HG03469 (cell line): ENCODE results near the gene ACP4.

ENCODE experiments used
- ATAC-seq: cut with Tn5 transposase; IDR thresholded peaks from one replicate; pipeline ENCODE4 v1.9.1; 2021; ENCODE audit warnings: mild to moderate bottlenecking, moderate library complexity, moderate number of reproducible peaks; ENCODE audit not compliant: unreplicated experiment

The ACP4 gene

DNA sequence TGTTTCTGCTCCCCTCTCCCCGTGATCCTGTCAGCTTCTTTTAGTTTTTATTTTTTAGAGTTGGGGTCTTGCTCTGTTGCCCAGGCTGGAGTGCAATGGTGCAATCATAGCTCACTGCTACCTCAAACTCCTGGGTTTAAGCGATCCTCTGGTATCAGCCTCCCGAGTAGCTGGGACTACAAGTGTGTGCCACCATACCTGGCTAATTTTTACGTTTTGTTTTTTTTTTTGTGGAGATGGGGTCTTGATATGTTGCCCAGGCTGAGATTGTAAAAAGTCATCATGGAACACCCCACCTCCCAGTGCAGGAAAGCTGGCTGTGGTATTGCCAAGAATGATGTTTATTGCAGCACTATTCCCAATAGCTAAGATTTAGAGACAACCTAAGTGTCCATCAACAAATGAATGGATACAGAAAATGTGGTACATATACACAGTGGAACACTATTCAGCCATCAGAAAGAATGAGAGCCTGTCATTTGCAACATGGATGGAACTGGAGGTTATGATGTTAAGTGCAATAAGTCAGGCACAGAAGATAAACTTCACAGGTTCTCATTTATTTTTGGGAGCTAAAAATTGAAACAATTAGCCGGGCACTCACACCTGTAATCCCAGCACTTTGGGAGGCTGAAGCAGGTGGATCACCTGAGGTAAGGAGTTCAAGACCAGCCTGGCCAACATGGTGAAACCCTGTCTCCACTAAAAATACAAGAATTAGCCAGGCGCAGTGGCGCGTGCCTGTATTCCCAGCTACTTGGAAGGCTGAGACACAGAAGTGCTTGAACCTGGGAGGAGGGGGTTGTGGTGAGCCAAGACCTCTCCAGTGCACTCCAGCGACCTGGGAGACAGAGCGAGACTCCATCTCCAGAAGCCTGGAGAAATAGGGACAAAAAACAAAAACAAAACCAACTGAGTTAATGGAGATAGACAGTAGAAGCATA is 49.8 kb downstream of the ACP4 start:
- no peak for ATAC-seq

- ATAC-seq = no peak
These were observed 51.9 kb downstream of the ACP4 start for GRCh38 chr19:50842130-50842529.

DNA sequence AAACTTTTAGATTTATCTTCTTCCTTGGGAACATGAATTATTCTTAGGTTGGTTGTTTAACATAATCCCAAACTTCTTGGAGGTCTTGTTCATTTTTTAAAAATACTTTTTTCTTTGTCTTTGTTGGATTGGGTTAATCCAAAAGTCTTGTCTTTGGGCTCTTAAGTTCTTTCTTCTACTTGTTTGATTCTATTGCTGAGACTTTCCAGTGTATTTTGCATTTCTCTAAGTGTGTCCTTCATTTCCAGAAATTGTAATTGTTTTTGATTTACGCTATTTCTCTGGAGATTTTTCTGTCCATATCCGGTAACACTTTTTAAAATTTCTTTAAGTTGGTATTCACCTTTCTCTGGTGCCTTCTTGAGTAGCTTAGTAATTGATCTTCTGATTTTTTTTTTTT is 53.0 kb downstream of the ACP4 start:
- ATAC-seq = no peak

DNA sequence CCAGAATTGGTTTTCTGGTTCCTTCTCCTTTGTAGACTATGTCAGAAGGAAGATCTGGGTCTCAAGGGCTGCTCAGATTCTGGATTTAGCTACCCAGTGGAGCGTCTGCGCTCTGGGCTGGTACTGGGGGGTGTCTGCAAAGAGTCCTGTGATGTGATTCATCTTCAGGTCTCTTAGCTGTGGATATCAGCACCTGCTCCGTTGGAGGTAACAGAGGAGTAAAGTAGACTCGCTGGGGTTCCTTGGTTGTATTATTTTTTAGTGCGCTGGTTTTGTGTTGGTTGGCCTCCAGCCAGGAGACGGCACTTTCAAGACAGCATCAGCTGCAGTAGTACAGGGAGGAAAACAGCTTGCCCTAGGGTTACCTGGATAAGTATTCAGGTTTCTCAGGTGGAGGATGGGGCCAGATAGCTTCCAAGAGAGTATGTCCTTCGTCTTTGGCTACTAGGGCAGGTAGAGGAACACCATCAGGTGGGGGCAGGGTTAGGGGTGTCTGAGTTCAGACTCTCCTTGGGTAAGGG is 53.5 kb downstream of the ACP4 start:
- no peak for ATAC-seq

- no peak for ATAC-seq
These were observed 54.2 kb downstream of the ACP4 start for GRCh38 chr19:50844296-50844935.
